ENCODE data around the gene NRARP.

NRARP gene

DNA sequence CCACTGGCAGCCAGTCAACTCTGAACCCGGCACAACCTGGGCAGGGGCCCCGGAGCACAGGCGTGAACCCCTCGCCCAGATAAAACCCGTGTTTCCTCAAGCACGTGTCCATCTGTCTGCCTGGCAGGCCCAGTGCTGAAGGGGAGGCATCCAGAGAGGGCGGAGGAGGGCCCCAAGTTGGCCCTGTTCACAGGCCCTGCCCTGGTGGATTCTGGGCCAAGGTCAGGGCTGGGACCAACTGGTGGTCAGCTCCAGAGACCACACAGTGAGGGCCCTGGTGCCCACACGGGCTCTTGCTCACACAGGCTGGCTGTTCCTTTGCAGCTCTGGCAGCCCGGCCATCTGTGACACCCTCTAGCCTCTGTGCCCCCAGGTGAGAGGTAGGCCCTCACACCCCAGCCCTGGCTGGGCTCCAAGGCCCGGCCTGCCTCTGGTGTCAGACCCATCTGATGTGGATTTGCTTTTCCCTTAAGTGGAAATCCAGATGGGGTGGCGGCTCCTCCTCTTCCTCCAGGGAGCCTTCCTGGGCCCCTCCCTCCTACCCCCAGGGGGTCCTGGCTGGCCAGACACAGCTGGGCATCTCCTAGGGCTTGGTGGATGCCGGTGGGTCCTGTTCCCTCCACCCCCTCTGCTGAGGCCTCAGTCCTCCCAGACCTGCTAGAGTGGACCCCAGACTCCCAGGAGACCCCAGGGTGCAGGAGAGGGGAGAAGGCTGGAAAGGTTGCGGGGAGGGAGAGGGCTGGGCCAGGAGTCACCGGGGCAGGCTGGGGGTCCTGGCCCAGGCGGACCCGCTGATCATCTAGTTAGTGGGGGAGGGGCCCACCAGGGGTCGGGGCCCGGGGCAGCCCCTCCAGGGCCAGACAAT is 51.5 kb downstream of the NRARP start:
- TF ChIP-seq CTCF (IDR thresholded peaks at IDR 0.05; ENCODE audit: control insufficient read depth, insufficient read depth, low read depth, low read length, missing control alignments), result no peak
- H3K4me3 ChIP-seq (ENCODE audit: control insufficient read depth, low read depth, low read length), result no peak overlapping the region
- DNase-seq (ENCODE audit: low read depth), result no peak
